H1 (cell line): ENCODE measurements around the gene MLPH. TPM values are rescaled to one million over a fixed set of nuclear protein-coding genes. Genes with fewer than 3 reads are reported as not detected.

Source experiments
- CTCF ChIA-PET: fragments of 300-600 bp; sonication (Branson Sonifier 250); formaldehyde crosslinking; loops from one replicate; lab custom pipeline; 2021; ENCODE audit not compliant: partially characterized antibody; lab: Charles Lee
- POLR2A ChIA-PET: fragments of 300-600 bp; sonication (Branson Sonifier 250); formaldehyde crosslinking; loops from one replicate; lab custom pipeline; 2021; ENCODE audit warnings: inconsistent platforms; ENCODE audit not compliant: partially characterized antibody; lab: Charles Lee
- DNase-seq, 2 experiments: peaks; one replicate each; pipeline versions ENCODE4 v3.0.0 to v3.0.0-alpha.2; 2010 to 2022; ENCODE audit warnings: low spot score in 2 of 2, low read depth in 1 of 2, mixed read lengths in 1 of 2
- FAIRE-seq: peaks from 2 replicates; lab custom pipeline; 2011; peaks lifted over from hg19 to GRCh38; lab: Jason Lieb, UNC
- H2AFZ ChIP-seq: 2 replicates; pipeline ENCODE4 v1.8.1; 2012; ENCODE audit warnings: low read length, inconsistent platforms
- H2AK5ac ChIP-seq: 2 replicates; pipeline ENCODE4 v1.6.1; 2013; ENCODE audit warnings: low read depth, low read length
- H2BK120ac ChIP-seq: replicated peaks from 2 replicates; pipeline ENCODE3; 2013; ENCODE audit warnings: low read depth, low read length, inconsistent platforms
- H2BK12ac ChIP-seq: 2 replicates; pipeline ENCODE4 v1.6.1; 2013; ENCODE audit warnings: low read depth, low read length
- H2BK15ac ChIP-seq: 2 replicates; pipeline ENCODE4 v1.6.1; 2013; ENCODE audit warnings: low read length
- H2BK20ac ChIP-seq: 2 replicates; pipeline ENCODE4 v1.6.1; 2013; ENCODE audit warnings: low read length
- H2BK5ac ChIP-seq: 2 replicates; pipeline ENCODE4 v1.6.1; 2013; ENCODE audit warnings: low read depth, low read length
- H3K14ac ChIP-seq: 2 replicates; pipeline ENCODE4 v1.6.1; 2013; ENCODE audit warnings: inconsistent platforms; ENCODE audit not compliant: insufficient read length
- H3K18ac ChIP-seq: 2 replicates; pipeline ENCODE4 v1.6.1; 2013; ENCODE audit warnings: low read length; ENCODE audit errors: extremely low read depth
- H3K23ac ChIP-seq: 2 replicates; pipeline ENCODE4 v1.6.1; 2013; ENCODE audit warnings: inconsistent platforms; ENCODE audit not compliant: insufficient read length
- H3K23me2 ChIP-seq: 2 replicates; pipeline ENCODE4 v1.6.1; 2013; ENCODE audit warnings: low read depth, low read length
- H3K27ac ChIP-seq: 2 replicates; pipeline ENCODE4 v1.6.1; 2011; ENCODE audit warnings: low read depth, low read length, inconsistent platforms
- H3K27me3 ChIP-seq, 4 experiments: replicated peaks in 1 of 4; 1 replicate in 1 of 4; 2 replicates in 3 of 4; pipeline versions ENCODE4 v1.6.1 to v1.8.1; 2011 to 2013; ENCODE audit warnings: low read length in 3 of 4, mild to moderate bottlenecking in 3 of 4, inconsistent platforms in 2 of 4, mixed read lengths in 2 of 4, moderate library complexity in 1 of 4; ENCODE audit not compliant: control insufficient read depth in 3 of 4, insufficient read depth in 3 of 4; ENCODE audit errors: extremely low read depth in 1 of 4
- H3K36me3 ChIP-seq, 4 experiments: 2 replicates each; pipeline versions ENCODE4 v1.6.1 to v1.8.1; 2011 to 2013; ENCODE audit warnings: mild to moderate bottlenecking in 4 of 4, low read length in 3 of 4, moderate library complexity in 2 of 4, control low read depth in 1 of 4, inconsistent platforms in 1 of 4; ENCODE audit not compliant: insufficient read depth in 4 of 4, control insufficient read depth in 2 of 4
- H3K4ac ChIP-seq: replicated peaks from 2 replicates; pipeline ENCODE3; 2013; ENCODE audit warnings: low read length, low read depth, mixed read lengths, inconsistent platforms; ENCODE audit not compliant: insufficient read length
- H3K4me1 ChIP-seq, 4 experiments: replicated peaks in 1 of 4; 1 replicate in 1 of 4; 2 replicates in 3 of 4; pipeline versions ENCODE4 v1.6.1 to v1.8.1; 2011 to 2013; ENCODE audit warnings: low read length in 3 of 4, inconsistent platforms in 2 of 4, mixed read lengths in 1 of 4; ENCODE audit not compliant: insufficient read depth in 4 of 4, control insufficient read depth in 3 of 4
- H3K4me2 ChIP-seq, 2 experiments: 2 replicates each; pipeline versions ENCODE4 v1.6.1 to v1.8.1; 2011 to 2013; ENCODE audit warnings: low read depth in 2 of 2, low read length in 2 of 2, control low read depth in 1 of 2, inconsistent platforms in 1 of 2, mild to moderate bottlenecking in 1 of 2; ENCODE audit not compliant: insufficient read depth in 1 of 2
- H3K4me3 ChIP-seq, 4 experiments: fragments of 200-600, 300-600 bp in 1 of 4; sonication (generic), shearing (Covaris generic), sonication (Bioruptor Twin) in 1 of 4; 2 replicates each; pipeline versions ENCODE4 v1.5.1 to v1.8.1; 2011 to 2016; ENCODE audit warnings: low read length in 4 of 4, low read depth in 3 of 4, control low read depth in 2 of 4, inconsistent platforms in 2 of 4, mild to moderate bottlenecking in 2 of 4, mixed read lengths in 1 of 4, moderate library complexity in 1 of 4; ENCODE audit not compliant: insufficient read depth in 2 of 4; ENCODE audit errors: extremely low read depth in 1 of 4
- H3K56ac ChIP-seq: replicated peaks from 2 replicates; pipeline ENCODE3; 2013; ENCODE audit warnings: low read depth, mild to moderate bottlenecking, mixed read lengths, low read length, inconsistent platforms; ENCODE audit not compliant: insufficient read length
- H3K79me1 ChIP-seq: 2 replicates; pipeline ENCODE4 v1.6.1; 2013; ENCODE audit warnings: low read depth, low read length, control low read depth
- H3K79me2 ChIP-seq, 2 experiments: 2 replicates each; pipeline versions ENCODE4 v1.6.1 to v1.8.1; 2012 to 2013; ENCODE audit warnings: low read length in 2 of 2, mild to moderate bottlenecking in 2 of 2, inconsistent platforms in 1 of 2; ENCODE audit not compliant: insufficient read depth in 2 of 2, control insufficient read depth in 1 of 2
- H3K9ac ChIP-seq, 4 experiments: replicated peaks in 1 of 4; 1 replicate in 1 of 4; 2 replicates in 3 of 4; pipeline versions ENCODE4 v1.6.1 to v1.8.1; 2011 to 2013; ENCODE audit warnings: low read depth in 3 of 4, low read length in 3 of 4, control low read depth in 2 of 4, mild to moderate bottlenecking in 2 of 4, moderate library complexity in 2 of 4, inconsistent platforms in 1 of 4; ENCODE audit errors: extremely low read depth in 1 of 4
- H3K9me3 ChIP-seq, 2 experiments: 2 replicates each; pipeline versions ENCODE4 v1.6.1 to v1.8.1; 2012 to 2013; ENCODE audit warnings: mild to moderate bottlenecking in 2 of 2, moderate library complexity in 2 of 2, control low read depth in 1 of 2, inconsistent platforms in 1 of 2, low read depth in 1 of 2, low read length in 1 of 2, mixed read lengths in 1 of 2; ENCODE audit not compliant: insufficient read depth in 2 of 2
- H4K20me1 ChIP-seq, 2 experiments: replicated peaks in 1 of 2; 2 replicates each; pipeline versions ENCODE3 to v1.8.1; 2011 to 2013; ENCODE audit warnings: inconsistent platforms in 2 of 2, low read length in 2 of 2, mild to moderate bottlenecking in 1 of 2; ENCODE audit not compliant: insufficient read depth in 2 of 2, control insufficient read depth in 1 of 2
- H4K5ac ChIP-seq: 2 replicates; pipeline ENCODE4 v1.6.1; 2013; ENCODE audit warnings: low read length, low read depth, mixed read lengths, inconsistent platforms; ENCODE audit not compliant: insufficient read length
- H4K8ac ChIP-seq: 2 replicates; pipeline ENCODE4 v1.8.0; 2013; ENCODE audit warnings: mild to moderate bottlenecking, moderate library complexity, low read length, inconsistent platforms; ENCODE audit not compliant: insufficient read depth; ENCODE audit errors: extremely low read depth
- H4K91ac ChIP-seq: replicated peaks from 2 replicates; pipeline ENCODE3; 2013; ENCODE audit warnings: low read length, mixed read lengths, inconsistent platforms; ENCODE audit not compliant: insufficient read length
- ASH2L ChIP-seq: fragments of 200-600, 300-600 bp; sonication (generic); IDR thresholded peaks from one replicate; pipeline ENCODE4 v1.7.1; 2017; ENCODE audit warnings: low read length
- BACH1 ChIP-seq: IDR thresholded peaks from 2 replicates; pipeline ENCODE4 v1.6.1; 2012; ENCODE audit warnings: low read length, improper control_type of control experiment
- CBX8 ChIP-seq: fragments of 300-800, 300-1000 bp; sonication (generic); IDR thresholded peaks from 2 replicates; pipeline ENCODE4 v1.7.1; 2016; ENCODE audit warnings: low read depth, low read length, borderline replicate concordance
- CHD1 ChIP-seq: IDR thresholded peaks from 2 replicates; pipeline ENCODE4 v1.6.1; 2012; ENCODE audit warnings: low read depth, low read length, improper control_type of control experiment
- POLR2AphosphoS5 ChIP-seq: IDR thresholded peaks from 2 replicates; pipeline ENCODE4 v1.6.1; 2011; ENCODE audit warnings: low read depth, low read length
- SAP30 ChIP-seq: fragments of 300-600 bp; sonication (generic); IDR thresholded peaks from 2 replicates; pipeline ENCODE4 v1.7.1; 2012; ENCODE audit warnings: low read length, moderate library complexity, mild to moderate bottlenecking, inconsistent platforms; ENCODE audit not compliant: insufficient read depth, insufficient replicate concordance
- SIN3A ChIP-seq, 2 experiments: IDR thresholded peaks in 1 of 2; conservative IDR thresholded peaks in 1 of 2; 2 replicates each; pipeline ENCODE4 v1.6.1; 2011 to 2012; ENCODE audit warnings: low read length in 2 of 2, improper control_type of control experiment in 1 of 2, low read depth in 1 of 2, mild to moderate bottlenecking in 1 of 2
- SP4 ChIP-seq: IDR thresholded peaks from 2 replicates; pipeline ENCODE4 v1.6.1; 2012; ENCODE audit warnings: low read length, inconsistent platforms
- TAF7 ChIP-seq: optimal IDR thresholded peaks from 2 replicates; pipeline ENCODE3; 2011; ENCODE audit warnings: low read depth, mild to moderate bottlenecking, inconsistent platforms, low read length, moderate library complexity, borderline replicate concordance
- TCF12 ChIP-seq: IDR thresholded peaks from 2 replicates; pipeline ENCODE4 v1.6.1; 2011; ENCODE audit warnings: low read depth, mild to moderate bottlenecking, low read length
- YY1 ChIP-seq: IDR thresholded peaks from 2 replicates; pipeline ENCODE4 v1.6.1; 2011; ENCODE audit warnings: low read depth, mild to moderate bottlenecking, low read length
- WGBS, 2 experiments: shearing (Covaris generic) in 1 of 2; methylation state at CpG; one replicate each; pipeline versions ENCODE4 v1.1.6 to v1.1.7; 2013 to 2015; ENCODE audit warnings: low lambda C conversion rate in 2 of 2, mixed read lengths in 2 of 2, inconsistent platforms in 1 of 2, low coverage in 1 of 2, missing lambda C conversion rate in 1 of 2; ENCODE audit not compliant: insufficient replicate concordance in 2 of 2, insufficient coverage in 1 of 2, insufficient read length in 1 of 2; ENCODE audit errors: extremely low coverage in 1 of 2, missing lambda C conversion rate in 1 of 2; 5-methylcytosine and 5-hydroxymethylcytosine counted together
- polyA plus RNA-seq, 7 experiments: library from polyadenylated mRNA; depleted of rRNA in 3 of 7; stranded (reverse) in 5 of 7; unstranded in 2 of 7; fragments of >200 nt in 5 of 7; fragments of 200-250 nt in 2 of 7; gene quantifications; 1 replicate in 5 of 7; 2 replicates in 1 of 7; 4 replicates in 1 of 7; pipeline versions ENCODE4 v1.2.1 to v1.2.3, GENCODE V29; 2011 to 2013; ENCODE audit warnings: missing spikeins in 2 of 7, mixed read lengths in 2 of 7
- total RNA-seq: library from RNA; stranded (reverse); fragmentation: NEBNext Ultra II Directional; extraction: Animal tissue kit (Norgen Biotek cat#: 25700); gene quantifications from 2 replicates; pipeline ENCODE4 v1.2.1, GENCODE V29; 2021

The MLPH gene
- total and polyA plus RNA-seq, 2 of the 8 experiments (the other 6 are each of a cell fraction or from before 2014, with no cell fraction given) = 12.7 to 17.0 TPM

DNA sequence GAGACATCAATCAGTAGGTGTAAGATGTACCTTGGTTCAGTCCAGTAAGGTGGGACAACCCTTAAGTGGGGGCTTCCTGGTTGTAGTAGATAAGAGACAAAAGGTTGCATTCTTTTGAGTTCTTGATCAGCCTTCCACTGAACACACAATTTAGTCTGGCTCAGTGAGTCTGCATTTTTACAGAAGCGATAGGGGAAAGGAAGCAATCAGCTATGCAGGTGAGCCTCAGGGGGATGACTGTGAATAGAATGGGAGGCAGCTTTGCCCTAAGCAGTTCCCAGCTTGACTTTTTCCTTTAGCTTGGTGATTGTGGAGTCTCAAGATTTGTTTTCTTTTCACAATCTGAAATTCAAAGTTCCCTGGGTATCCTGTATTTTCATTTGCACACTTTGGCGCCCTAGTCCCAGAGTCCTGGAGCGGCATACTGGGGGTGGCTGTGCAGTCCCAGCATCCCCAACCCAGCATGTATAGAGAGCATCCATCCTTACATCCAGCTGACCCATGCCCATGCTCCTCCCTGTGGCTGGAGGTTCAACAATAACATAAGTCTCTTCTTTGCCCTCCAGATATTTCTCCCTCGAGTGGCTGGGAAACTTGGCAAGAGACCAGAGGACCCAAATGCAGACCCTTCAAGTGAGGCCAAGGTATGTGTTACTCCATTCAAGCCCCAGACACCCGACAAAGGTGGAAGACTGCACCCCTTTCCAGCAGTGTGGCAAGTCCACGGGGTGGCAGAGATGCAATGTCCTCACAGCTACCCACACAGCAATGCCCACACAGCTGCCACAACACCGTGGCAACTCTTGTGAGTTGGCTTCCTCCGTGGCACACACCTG lies 59.2 kb downstream of the MLPH start:
- H3K4me2 ChIP-seq = no peak overlapping the region
- H3K18ac ChIP-seq = no peak overlapping the region
- H3K27me3 ChIP-seq = no peaks in the 10 kb centered on the region; a peak in 1 of 7 replicates
- H4K91ac ChIP-seq = no peak overlapping the region
- H2AK5ac ChIP-seq = no peak overlapping the region
- 0 out of 2 replicates have a peak overlapping the region, but pooled peaks have one; percentile 17 for H2BK12ac ChIP-seq
- no peaks in the 10 kb centered on the region for H4K20me1 ChIP-seq
- H3K4ac ChIP-seq = no peak overlapping the region
- H3K23me2 ChIP-seq = no peaks in the 10 kb centered on the region
- TF ChIP-seq TCF12 (no peak), CHD1 (no peak), BACH1 (no peak), TAF7 (no peak), SP4 (no peak), SAP30 (no peak), YY1 (no peak), SIN3A (conservative IDR thresholded peaks at IDR 0.05 in 1 of 2, IDR thresholded peaks at IDR 0.05 in 1 of 2; ENCODE audit: low read depth in 1 of 2, low read length in 2 of 2) (no peak), ASH2L (no peak), POLR2AphosphoS5 (no peak), CBX8 (no peak)
- TF ChIP-seq, all 59 proteins: peak for 0
- POLR2A ChIA-PET = interaction anchor here (1.3 kb wide), 1 partner anchor 43 kb away, joined by 3 read pairs; no protein-coding TSS in a partner anchor
- H2BK5ac ChIP-seq = no peak overlapping the region
- H2AFZ ChIP-seq = no peak overlapping the region
- no peaks in the 10 kb centered on the region; a peak in 1 of 4 replicates for H3K9me3 ChIP-seq
- peaks cover 0 to 3% (median 2%) of the 10 kb centered on the region in 4 experiments; a peak in 3 of 8 replicates for H3K36me3 ChIP-seq
- no peak overlapping the region for H3K14ac ChIP-seq
- H2BK120ac ChIP-seq = no peak overlapping the region
- H4K5ac ChIP-seq = no peak overlapping the region
- no peaks in the 10 kb centered on the region; the same call in 1 of the 2 replicates for H3K79me1 ChIP-seq
- no peak for FAIRE-seq
- H3K56ac ChIP-seq = no peak overlapping the region
- no peak overlapping the region for H2BK20ac ChIP-seq
- H3K4me3 ChIP-seq = no peak overlapping the region
- H4K8ac ChIP-seq = no peak overlapping the region
- H3K23ac ChIP-seq = no peak overlapping the region
- no peak overlapping the region for H3K9ac ChIP-seq
- CTCF ChIA-PET = interaction anchor here (0.7 to 1.7 kb wide), 6 partner anchors 9 to 39 kb away, joined by 3 to 8 read pairs (median 4); no protein-coding TSS in a partner anchor
- 87% methylated on average over 8 of the region's 8 CpGs; no CpG with 5 or more reads in 1 of the 2 experiments for whole genome bisulfite sequencing, 2 experiments
- H3K79me2 ChIP-seq = no peaks in the 10 kb centered on the region
- no peak overlapping the region for H3K27ac ChIP-seq
- DNase-seq = no peak
- no peak overlapping the region for H2BK15ac ChIP-seq
- no peaks in the 10 kb centered on the region for H3K4me1 ChIP-seq
